Measurements from ENCODE around the gene LIPC.

The LIPC gene

DNA sequence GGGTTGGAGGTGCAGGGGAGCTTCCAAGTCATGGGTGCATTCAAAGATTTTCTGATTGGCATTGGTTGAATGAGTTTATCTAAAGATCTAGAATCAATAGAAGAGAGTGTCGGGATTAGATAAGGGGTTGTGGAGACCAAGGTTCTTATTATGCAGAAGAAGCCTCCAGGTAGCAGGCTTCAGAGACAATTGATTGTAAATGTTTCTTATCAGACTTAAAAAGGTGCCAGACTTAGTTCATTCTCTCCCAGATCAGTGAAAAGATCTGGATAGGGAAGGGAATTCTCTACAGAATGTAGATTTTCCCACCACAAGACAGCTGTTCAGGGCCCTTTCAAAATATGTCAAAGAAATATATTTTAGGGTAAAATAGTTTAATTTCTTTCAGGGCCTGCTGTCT is 129.5 kb downstream of the LIPC start:
- DNase-seq = no peak

DNA sequence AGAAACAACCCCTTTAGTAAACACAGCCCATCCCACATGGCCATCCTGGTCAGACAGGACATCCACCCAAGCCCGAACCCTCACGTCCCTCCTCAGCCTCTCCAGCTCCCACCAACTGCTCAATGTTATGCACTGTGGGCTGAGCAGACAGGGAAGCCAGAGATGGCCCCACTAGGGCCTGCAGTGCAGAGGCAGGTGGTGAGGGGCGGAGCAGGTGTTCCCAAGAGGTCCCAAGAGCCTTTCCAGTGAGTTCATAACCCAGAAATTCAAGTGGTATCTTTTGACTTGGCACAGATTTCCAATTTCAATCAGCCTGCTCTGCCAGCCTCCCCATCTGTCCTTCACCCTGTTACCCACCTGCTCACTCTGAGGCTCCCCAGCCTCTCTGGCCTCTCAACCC is 130.3 kb downstream of the LIPC start:
- DNase-seq = no peak

DNA sequence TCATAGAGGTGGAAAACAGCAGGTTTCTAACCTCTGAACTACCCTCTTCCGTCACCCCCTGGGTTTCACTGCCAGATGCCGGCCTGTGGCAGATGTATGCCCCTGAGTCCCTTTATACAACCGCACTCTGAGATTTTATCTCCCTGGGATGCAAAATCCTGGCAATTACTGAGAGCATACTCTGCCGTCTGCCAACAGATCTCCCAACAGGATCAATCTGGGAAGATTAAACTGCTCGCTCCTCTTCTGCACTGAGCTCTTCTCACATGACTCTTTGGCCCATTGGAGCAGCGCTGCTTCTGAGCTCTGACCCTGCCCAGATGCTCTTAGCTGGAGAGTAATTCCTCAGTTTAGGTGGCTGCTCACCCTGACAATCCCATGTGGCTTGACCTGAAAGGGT is 133.2 kb downstream of the LIPC start:
- peak; percentile 42 for DNase-seq

DNA sequence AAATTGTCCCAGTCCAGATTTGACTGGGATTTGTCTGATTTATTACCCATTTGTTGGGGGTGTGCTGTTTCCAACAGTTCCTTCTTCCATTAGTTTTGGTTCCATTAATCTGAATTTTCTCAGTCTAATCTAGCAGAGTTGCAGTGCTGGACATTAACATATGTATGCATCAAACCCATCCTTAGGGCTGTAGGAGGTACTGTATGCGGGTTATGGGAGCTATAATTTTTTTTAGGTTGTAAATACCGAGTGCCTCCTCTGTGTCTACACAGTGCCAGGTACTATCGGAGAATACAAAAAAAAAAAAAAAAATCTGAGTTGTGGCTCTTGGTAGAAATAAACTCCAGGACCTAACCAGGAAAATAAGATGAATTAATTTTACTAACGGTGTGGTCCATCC is 133.8 kb downstream of the LIPC start:
- DNase-seq = no peak

DNA sequence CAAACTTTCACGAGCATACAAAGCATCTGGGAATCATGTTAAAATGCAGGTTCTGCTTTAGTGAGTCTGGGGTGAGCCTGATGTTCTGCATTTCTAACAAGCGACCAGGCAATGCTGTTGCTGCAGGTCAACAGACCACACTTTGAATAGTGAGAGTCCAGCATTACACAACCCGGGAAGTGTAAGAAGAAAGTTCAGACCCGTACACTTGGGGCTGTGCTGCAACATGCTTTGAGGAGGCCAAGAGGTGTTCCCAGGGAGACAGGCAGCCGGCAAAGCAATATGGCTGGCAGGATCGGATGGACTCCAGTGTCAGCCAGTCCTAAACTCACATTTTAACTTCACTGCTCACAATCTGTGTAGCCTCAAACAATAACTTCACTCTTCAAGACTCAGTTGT is 134.2 kb downstream of the LIPC start:
- no peak for DNase-seq

DNA sequence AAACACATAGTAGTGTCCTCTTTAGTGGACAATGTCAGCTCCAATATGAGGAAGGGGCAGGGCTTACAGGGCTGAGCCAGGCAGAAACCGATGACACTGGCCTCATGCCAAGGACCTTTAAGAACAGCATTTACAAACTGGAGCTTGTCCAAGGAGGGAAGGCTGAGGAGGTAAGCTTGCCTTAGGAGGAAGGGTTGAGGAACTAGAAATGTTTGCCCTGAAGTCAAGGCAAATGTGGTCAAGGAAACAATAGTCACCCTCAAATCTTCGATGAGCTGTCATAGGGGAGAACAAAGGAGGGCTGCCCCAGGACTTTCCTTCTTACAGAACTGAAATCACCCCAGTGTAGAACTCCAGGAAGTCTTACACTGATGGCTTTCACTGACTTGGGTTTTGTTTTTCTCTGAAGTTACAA is 136.4 kb downstream of the LIPC start:
- no peak for DNase-seq

DNA sequence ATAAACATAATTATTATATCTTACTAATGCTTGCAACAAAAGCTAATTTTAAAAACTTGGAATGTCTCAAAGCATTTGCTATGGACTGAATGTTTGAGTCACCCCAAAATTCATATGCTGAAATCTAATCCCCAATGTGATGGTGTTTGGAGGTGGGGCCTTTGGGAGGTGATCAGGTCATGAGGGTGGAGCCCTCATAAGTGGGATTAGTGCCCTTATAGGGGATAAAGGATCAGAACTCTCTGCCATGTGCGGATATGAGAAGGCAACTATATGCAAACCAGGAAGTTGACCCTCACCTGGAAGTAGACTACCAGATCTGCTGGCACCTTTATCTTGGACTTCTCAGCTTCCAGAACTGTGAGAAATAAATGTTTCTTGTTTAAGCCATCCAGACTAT is 137.7 kb downstream of the LIPC start:
- no peak for DNase-seq

DNA sequence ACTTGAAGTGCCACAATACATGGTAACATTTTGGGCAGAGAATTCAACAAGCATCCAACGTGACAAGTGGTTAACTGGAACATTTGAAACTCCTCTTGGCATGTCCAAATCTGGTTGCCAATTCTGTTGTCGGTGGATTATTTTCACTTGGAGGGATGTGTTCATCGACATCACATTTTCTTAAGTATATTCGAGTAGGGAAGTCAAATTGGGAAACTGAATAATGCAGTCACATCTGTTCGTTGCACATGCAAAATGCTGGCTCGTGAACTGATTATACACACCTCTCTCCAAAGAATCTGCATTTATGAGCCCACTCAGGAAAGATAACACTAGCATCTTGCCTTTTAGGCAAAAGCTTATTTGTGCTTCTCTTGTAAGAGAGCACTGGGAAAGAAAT is 139.7 kb downstream of the LIPC start:
- DNase-seq = no peak

DNA sequence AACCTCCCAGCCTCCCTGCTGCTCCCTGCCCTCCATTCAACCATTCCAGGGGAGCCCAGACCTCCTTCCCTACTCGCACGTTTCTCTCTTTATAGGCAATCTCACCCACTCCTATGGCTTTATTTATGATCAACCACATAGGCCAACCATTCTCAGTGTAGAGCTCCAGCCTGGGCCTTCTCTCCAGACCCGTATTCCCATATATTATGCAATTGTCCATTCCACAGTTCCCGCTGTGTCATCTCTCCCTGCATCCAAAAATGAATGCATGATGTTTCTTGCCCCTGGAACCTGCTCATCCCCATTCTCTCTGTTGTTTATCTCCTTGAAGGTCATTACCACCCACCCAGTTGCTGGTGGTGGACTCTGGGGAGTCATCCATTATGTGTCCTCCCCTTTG is 140.7 kb downstream of the LIPC start:
- DNase-seq = no peak

DNA sequence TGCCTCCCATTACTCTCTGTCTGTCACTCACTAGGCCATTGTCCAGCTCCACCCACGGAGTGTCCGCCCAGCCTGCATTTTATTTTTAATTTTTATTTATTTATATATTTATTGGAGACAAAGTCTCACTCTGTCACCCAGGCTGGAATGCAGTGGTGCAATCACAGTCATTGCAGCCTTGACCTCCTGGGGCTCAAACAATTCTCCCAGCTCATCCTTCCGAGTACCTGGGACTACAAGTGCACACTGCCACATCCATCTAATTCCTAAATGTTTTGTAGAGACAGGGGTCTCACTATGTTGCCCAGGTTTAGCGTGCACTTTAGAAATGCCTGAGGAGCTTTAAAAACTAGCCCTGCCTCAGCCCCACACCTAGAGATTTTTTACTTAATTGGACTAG is 141.5 kb downstream of the LIPC start:
- DNase-seq = no peak

DNA sequence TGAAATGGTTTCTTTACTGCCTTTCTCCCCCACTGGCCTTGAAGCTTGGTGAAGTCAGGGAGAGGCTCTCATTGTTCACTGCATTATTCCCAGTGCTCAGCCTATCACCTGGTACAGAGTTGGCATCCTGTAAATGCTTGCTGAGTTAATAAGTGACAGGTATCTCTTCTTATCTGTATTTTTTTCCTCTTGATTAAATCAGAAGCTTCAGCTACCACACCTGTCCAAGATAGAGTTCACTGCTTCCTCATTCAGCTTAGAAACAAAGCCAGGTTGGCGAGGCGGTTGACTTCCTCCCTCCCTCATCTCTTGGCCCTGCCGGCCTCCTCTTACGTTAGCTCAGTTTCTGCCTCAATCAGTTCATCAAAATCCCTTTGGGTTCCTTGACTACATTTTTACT is 142.8 kb downstream of the LIPC start:
- peak; percentile 40 for DNase-seq

DNA sequence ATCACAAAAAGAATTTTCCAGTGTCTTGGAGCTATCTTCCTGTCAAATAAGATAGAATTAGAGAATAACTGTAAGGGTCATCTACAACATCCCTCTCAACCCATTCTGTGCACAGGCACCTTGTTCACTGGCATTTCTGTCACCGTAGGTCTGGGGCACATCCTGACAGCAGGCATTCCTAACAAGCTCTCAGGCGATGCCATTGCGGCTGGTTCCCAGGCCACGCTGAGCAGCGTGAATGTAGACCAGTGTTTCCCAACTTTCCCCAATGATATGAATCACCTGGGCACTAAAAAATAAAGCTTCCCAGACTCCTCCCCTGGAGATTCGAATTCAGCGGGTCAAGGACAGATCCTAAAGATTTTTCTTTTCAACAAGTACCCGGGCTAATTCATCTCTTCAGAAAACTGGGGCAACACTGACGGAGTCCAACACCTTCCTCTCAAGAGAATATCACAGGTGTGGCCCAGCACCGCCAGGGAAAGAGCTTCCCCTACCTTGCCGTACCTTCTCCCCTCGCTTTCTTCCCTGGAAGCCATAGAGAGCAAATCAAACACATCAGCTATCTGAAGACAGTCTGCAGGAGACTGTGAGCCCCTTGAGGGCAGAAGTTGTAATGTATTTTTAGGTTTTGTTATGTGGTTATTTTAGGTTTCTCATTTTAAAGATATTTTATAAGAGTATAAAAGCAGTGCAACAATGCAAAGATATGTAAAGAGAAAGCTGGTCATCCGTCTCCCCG is 143.4 kb downstream of the LIPC start:
- DNase-seq = no peak

DNA sequence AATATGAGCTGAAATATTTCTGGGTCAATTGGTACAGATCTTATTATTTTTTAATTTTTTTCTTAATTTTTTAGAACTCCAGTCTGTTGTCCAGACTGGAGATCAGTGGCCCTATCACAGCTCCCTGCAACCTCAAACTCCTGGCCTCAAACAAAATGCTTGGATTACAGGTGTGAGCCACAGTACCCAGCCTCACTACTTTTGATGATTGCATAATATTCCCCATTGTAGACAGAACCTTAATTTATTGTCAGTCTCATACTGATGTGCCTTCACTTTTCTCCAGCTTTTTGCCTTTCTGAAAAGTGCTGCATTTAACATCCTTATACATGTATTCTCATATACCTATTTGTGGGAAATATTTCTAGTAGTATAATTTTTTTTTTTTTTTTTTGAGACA is 144.9 kb downstream of the LIPC start:
- DNase-seq = no peak

DNA sequence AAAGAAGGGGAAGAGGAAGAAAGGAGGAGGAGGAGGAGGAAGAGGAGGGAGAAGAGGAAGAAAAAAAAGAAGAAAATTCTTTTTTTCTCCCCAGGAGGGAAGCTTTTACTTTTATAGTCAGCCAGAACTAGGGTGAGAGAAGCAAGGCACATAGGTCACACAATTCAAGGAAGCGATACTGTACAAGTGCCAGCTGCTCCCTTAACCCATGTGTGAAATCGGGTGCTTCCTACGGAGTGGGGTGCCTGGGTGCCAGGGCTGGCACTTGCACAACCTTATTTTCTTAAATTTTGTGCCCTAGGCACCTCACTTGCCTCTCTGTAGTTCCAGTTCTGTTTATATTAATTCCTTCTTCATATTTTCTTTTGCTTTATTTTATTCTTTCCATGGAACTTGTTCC is 150.4 kb downstream of the LIPC start:
- DNase-seq = no peak

DNA sequence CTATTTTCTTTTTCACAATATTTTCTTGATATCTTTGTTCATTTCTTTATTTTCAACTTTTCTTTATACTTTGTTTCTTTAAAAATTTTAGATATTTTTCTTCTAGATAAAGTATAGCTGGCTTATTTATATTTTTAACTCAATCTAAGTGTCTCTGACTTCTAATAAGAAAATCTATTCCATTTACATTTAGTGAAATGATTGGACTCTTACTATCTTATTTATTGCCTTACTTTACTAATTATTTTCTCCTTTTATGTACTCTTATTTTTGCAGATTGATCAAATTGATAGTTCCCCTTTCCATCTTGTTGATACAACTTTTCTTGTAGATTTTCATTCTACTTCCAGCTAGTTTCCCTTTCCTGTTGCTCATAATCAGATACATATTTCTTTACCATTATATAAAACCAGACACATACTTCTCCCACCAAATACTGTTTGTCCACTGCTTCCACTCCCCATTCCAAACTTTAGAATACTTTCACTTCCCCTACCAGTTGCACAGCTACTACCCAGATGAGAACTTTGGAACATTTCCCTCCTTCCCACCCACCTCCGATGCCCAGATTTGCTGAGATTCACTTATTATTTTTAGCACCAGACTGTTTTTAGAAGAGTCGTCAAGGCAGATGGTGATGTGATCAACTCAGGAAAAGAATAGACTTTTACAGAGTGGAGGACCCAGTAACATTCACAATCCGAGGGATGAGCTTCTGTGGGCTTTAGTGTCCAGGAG is 151.5 kb downstream of the LIPC start:
- DNase-seq = no peak

DNA sequence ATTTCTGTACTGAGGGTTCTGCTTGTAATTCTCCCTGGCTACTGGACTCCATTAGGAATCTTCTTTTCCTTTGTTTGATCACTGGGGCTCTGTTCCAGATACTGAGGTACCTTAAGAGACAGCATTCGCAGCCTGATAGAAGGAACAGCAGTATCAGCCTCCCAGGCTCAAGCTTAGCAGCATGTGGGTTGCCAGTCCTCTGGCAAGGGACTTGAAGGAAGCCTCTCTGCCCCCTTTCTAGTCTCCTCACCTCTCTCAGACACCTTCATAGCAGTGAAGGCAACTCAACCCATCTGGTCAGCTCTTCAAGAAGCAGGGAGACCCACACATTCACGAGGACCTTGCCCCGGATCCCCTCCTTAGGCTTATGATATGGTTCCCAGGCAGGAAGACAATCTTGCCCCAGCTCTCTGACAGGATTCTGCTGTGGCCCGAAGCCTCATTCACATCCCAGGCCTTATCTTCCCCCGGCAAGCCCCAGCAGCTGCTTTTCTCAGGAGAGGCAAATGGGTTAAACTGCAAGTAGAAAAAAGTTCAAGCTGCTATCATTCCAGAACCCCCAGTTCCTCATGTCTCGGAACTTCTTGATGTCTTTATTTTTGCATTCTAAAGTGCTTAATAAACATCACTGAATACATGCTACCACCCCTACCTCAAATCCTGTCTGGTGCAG is 153.1 kb downstream of the LIPC start:
- DNase-seq = no peak

DNA sequence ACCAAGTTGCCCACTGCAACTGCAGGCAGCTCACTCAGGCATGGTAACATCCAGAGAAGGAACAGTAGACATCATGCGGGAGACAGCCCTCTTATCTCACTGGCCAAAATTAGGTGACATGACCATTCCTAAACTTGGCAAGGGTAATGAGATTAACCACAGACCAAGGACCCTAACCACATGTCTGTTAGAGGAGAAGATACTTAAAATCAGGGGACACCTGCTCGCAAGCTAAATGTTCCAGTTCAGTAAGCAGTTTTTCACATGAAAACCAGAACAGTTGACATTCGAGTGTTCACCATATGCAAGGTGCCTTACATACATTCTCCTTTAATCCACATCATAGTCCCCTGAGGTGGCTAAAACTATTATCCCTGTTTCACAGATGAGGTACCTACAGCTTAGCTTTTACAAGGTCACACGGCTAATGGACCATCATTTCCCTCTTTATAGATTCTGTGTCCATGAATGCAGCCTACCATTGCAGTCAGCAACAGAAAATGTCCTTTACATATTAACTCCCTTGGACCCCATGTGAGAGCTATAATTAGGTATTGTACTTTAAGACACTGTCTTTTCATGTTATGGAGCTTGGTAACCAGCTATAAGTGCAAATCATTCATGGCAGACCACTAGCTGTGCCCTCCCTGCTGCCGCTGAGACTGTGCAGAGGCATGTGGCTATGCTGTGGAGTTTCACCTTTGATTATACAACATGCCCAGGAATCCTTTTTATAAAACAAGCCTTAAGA is 154.1 kb downstream of the LIPC start:
- DNase-seq = no peak

DNA sequence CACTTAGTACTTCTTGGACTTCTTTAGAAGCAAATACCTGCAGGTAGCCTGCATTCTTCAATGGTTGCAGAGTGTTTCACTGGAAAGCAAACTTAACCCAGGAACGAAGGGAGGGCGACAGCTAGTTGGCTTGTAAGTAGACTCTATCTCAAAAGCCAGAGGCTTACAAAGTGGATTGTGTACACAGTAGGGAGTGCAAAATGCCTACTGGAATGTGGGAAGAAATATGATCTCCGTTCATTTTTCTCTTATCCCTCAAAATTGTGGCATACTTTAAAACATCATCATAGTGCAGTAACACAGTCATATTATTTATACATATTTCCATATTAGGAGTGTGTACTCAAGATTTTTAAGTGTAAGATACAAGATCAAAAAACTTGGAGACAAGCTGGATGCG is 155.7 kb downstream of the LIPC start:
- DNase-seq = no peak

DNA sequence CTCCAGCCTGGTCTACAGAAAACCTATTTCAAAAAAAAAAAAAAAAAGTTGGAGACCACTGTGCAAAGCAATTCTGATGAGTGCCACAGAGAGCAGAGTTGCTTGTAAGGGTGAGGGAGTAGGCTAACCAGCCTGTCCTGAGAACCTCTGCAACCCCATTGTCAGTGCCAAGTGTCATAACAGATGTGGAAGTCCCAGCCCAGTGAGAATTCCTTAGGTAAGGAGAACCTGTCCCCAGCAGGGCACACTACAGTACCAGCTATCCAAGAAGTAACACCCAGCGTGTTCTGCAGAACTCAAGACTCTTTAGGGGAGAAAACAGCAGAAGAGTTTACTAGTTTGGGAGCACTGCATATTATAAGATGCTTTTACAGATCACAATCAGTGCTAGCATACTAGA is 156.3 kb downstream of the LIPC start:
- no peak for DNase-seq

DNA sequence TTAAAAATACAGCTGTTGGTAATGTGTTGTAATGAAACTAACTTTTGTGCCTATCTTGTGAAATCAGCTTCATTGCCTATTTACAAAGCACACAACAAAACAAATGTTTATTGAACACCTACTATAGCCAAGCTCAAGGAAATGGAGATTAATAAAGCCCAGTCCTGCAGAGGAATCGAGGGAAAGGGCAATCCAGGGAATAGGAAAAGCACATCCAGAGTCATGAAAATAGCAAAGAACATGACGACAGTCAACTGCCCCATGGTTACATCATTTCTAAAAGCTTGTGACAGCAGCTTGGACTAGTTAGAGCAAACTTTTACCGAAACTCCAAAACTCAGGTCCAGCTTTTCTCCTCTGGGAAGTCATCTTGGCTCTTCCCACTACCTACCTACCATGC is 157.3 kb downstream of the LIPC start:
- DNase-seq = no peak

DNA sequence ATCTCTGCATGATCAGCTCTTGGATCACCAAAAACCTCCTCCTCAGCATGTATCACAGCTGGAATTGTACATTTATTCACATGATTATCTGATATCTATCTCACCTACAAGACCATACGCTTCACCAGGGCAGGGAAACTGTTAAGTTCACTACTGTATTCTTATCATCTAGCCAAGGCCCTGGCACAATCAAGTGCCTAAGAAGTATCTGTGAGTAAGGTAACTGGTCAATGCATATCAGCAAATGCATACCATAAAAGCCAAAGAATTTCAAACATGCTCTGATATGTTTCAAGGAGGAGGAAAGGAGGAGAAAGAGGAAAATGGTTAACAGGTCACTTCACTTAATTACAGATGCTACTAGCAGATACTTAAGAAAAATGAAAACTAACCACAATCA is 158.4 kb downstream of the LIPC start:
- DNase-seq = no peak

DNA sequence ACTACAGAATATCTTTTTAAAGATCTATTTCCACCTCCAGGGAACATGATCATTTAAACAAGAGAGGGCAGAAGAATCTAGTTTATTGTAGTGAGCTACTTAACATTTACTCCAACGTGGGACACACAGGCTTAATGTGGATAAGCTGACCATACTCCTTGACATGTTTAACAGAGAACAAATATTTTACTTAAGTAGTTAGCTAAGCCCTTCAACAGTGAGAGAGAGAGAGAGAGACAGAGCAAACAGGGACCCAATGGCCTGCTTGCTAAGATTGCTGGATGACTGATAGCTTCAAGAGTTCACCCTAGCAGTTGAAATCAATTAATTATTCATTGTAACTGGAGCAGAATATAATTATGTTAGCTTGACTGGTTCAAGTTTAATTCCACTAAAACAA is 159.1 kb downstream of the LIPC start:
- no peak for DNase-seq

DNA sequence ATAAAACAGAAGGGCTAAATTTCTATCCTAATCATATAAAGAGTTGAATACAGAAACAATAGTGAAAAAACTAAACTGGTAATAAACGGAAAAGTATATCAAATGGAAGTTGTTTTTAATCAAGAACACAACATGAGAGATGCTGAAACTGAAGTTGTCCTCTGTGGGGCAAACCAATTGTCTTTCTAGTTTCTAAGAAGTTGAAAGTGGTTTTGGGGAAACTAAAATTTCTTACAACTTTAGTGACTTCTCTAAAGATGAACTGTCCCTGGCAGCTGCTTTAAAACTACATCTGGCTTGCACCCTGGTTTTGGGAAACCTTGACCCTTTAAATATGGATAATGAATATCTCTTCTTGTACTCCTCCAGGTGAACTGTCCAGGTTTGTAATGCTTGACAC is 162.1 kb downstream of the LIPC start:
- DNase-seq = no peak

DNA sequence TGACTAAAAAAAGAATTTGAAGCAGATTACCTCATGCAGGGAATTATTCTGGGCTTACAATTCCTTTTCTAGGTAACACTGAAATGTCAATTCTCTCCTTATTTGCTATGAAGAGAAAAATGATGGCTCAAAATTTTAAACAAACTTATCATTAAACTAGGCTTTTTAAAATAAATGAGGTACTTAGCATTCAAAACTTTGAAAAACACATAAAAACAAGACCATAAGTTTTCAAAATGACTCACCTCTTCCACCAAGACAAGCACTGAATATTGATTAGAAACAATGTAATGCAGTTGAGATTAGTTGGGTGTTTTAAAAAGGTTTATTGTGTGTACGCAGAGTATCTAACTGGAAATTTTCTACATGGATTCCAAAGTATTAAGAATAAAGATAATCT is 163.1 kb downstream of the LIPC start:
- no peak for DNase-seq

Data from NCI-H146 (cell line).